Endothelial cell of umbilical vein (primary cell): Measurements from ENCODE around the gene FGFRL1. TPM values are rescaled to one million over a fixed set of nuclear protein-coding genes. Genes with fewer than 3 reads are reported as not detected.

Experiments used
- BruUV-seq: library from RNA; stranded (reverse); fragments of 400-500 nt; replicated peaks from 2 replicates; lab custom pipeline; 2021; lab: Mats Ljungman, UMichigan
- CTCF ChIA-PET: fragments of 300-600, 350-600 bp; sonication (Branson Sonifier 250); formaldehyde crosslinking; loops from one replicate; lab custom pipeline; 2021; ENCODE audit warnings: antibody characterized with exemption, inconsistent platforms; lab: Charles Lee
- POLR2A ChIA-PET: fragments of 300-600, 350-600 bp; sonication (Branson Sonifier 250); formaldehyde crosslinking; loops from one replicate; lab custom pipeline; 2021; ENCODE audit warnings: antibody characterized with exemption, inconsistent platforms; lab: Charles Lee
- DNase-seq: peaks from one replicate; pipeline ENCODE4 v3.0.0-alpha.2; 2011; ENCODE audit warnings: low read depth, low spot score
- FAIRE-seq: peaks from 2 replicates; lab custom pipeline; 2011; peaks lifted over from hg19 to GRCh38; lab: Jason Lieb, UNC
- H2AFZ ChIP-seq: 2 replicates; pipeline ENCODE4 v1.6.0; 2012; ENCODE audit warnings: low read depth, low read length, control low read depth, inconsistent platforms
- H3K27ac ChIP-seq: 2 replicates; pipeline ENCODE4 v1.5.1; 2011; ENCODE audit warnings: low read depth, mild to moderate bottlenecking, control low read depth, low read length, moderate library complexity; ENCODE audit not compliant: insufficient read depth
- H3K27me3 ChIP-seq, 2 experiments: 2 replicates each; pipeline versions ENCODE4 v1.6.0 to v1.6.1; 2011; ENCODE audit warnings: low read length in 2 of 2, mixed read lengths in 1 of 2; ENCODE audit not compliant: control insufficient read depth in 2 of 2, insufficient read depth in 2 of 2
- H3K36me3 ChIP-seq, 2 experiments: 2 replicates in 1 of 2; 3 replicates in 1 of 2; pipeline ENCODE4 v1.5.1; 2011; ENCODE audit warnings: low read length in 2 of 2, mild to moderate bottlenecking in 1 of 2, moderate library complexity in 1 of 2; ENCODE audit not compliant: control insufficient read depth in 2 of 2, insufficient read depth in 2 of 2; ENCODE audit errors: extremely low read depth in 1 of 2
- H3K4me1 ChIP-seq: 3 replicates; pipeline ENCODE4 v1.5.1; 2011; ENCODE audit warnings: mild to moderate bottlenecking, low read length; ENCODE audit not compliant: control insufficient read depth, insufficient read depth; ENCODE audit errors: extremely low read depth
- H3K4me2 ChIP-seq: 2 replicates; pipeline ENCODE4 v1.6.1; 2011; ENCODE audit warnings: low read length, control low read depth, mixed read lengths; ENCODE audit not compliant: insufficient read depth
- H3K4me3 ChIP-seq, 3 experiments: fragments of 200-600 bp in 1 of 3; sonication (generic), shearing (Covaris generic) in 1 of 3; replicated peaks in 1 of 3; 2 replicates each; pipeline ENCODE4 v1.5.1; 2011 to 2016; ENCODE audit warnings: control low read depth in 3 of 3, low read length in 3 of 3, mild to moderate bottlenecking in 2 of 3, inconsistent platforms in 1 of 3, low read depth in 1 of 3, moderate library complexity in 1 of 3; ENCODE audit not compliant: insufficient read depth in 1 of 3
- H3K79me2 ChIP-seq: 2 replicates; pipeline ENCODE4 v1.6.0; 2012; ENCODE audit warnings: low read length, inconsistent platforms; ENCODE audit not compliant: control insufficient read depth, insufficient read depth
- H3K9ac ChIP-seq: replicated peaks from 2 replicates; pipeline ENCODE3; 2011; ENCODE audit warnings: low read length, control low read depth; ENCODE audit not compliant: insufficient read depth; ENCODE audit errors: extremely low read depth
- H3K9me1 ChIP-seq: replicated peaks from 3 replicates; pipeline ENCODE4 v1.6.0; 2011; ENCODE audit warnings: mild to moderate bottlenecking, low read length; ENCODE audit not compliant: control insufficient read depth, insufficient read depth; ENCODE audit errors: extremely low read depth
- H3K9me3 ChIP-seq: replicated peaks from 2 replicates; pipeline ENCODE4 v1.5.1; 2012; ENCODE audit warnings: low read length, inconsistent platforms; ENCODE audit not compliant: control insufficient read depth, insufficient read depth
- H4K20me1 ChIP-seq: replicated peaks from 2 replicates; pipeline ENCODE3; 2011; ENCODE audit warnings: mild to moderate bottlenecking, low read length; ENCODE audit not compliant: control insufficient read depth, insufficient read depth; ENCODE audit errors: extremely low read depth
- EZH2 ChIP-seq: IDR thresholded peaks from 2 replicates; pipeline ENCODE4 v1.6.1; 2012; ENCODE audit warnings: borderline replicate concordance, low read depth, mild to moderate bottlenecking, moderate library complexity, low read length, inconsistent platforms; ENCODE audit not compliant: severe bottlenecking
- FOS ChIP-seq: IDR thresholded peaks from 2 replicates; pipeline ENCODE4 v1.6.1; 2011; ENCODE audit warnings: mild to moderate bottlenecking, low read length, moderate library complexity, borderline replicate concordance; ENCODE audit not compliant: insufficient read depth
- GATA2 ChIP-seq: IDR thresholded peaks from 2 replicates; pipeline ENCODE4 v1.7.0; 2011; ENCODE audit warnings: low read depth, mild to moderate bottlenecking, moderate library complexity, mixed read lengths, low read length; ENCODE audit not compliant: insufficient read length, insufficient read depth
- JUN ChIP-seq: IDR thresholded peaks from 2 replicates; pipeline ENCODE4 v1.6.1; 2011; ENCODE audit warnings: borderline replicate concordance, low read depth; ENCODE audit not compliant: insufficient read length, insufficient read depth
- MYC ChIP-seq: IDR thresholded peaks from one replicate; pipeline ENCODE4 v1.6.1; 2011; ENCODE audit warnings: mild to moderate bottlenecking, low read depth, low read length
- POLR2A ChIP-seq: IDR thresholded peaks from 2 replicates; pipeline ENCODE4 v1.6.1; 2012; ENCODE audit warnings: low read depth, mild to moderate bottlenecking, control low read depth, low read length
- POLR2AphosphoS5 ChIP-seq: IDR thresholded peaks from 2 replicates; pipeline ENCODE4 v1.6.1; 2012; ENCODE audit warnings: low read depth, mild to moderate bottlenecking, control low read depth, low read length, moderate library complexity; ENCODE audit not compliant: insufficient read depth
- dilution Hi-C: fragments of 300-500 bp; cut with MboI; formaldehyde crosslinking; loops from one replicate; pipeline ENCODE4 v1.15.0; 2019; ENCODE audit warnings: low sequenced_read_pairs; ENCODE audit not compliant: extremely low pct_ligation_motif_present
- intact Hi-C: fragments of 100-400 bp; cut with micrococcal nuclease; formaldehyde crosslinking; loops from one replicate; pipeline ENCODE4 v1.10.0; 2022
- polyA plus RNA-seq, 4 experiments: library from polyadenylated mRNA; depleted of rRNA in 3 of 4; stranded (reverse) in 3 of 4; unstranded in 1 of 4; fragments of >200 nt; gene quantifications; 2 replicates each; pipeline versions ENCODE4 v1.2.1 to v1.2.3, GENCODE V29; 2011 to 2012; ENCODE audit warnings: missing spikeins in 1 of 4
- total RNA-seq: library from RNA; stranded (reverse); gene quantifications from 2 replicates; pipeline ENCODE4 v1.2.3, GENCODE V29; 2021
- TF ChIP-seq, protein P1 (sequence below), 2 donors: IDR thresholded peaks; 1 replicate in 1 of 2; 2 replicates in 1 of 2; pipeline ENCODE4 v1.5.1; 2011; ENCODE audit warnings: low read length in 2 of 2, mild to moderate bottlenecking in 2 of 2, moderate library complexity in 2 of 2, control low read depth in 1 of 2, inconsistent platforms in 1 of 2, low read depth in 1 of 2; ENCODE audit not compliant: insufficient read depth in 1 of 2; ENCODE audit errors: extremely low read depth in 1 of 2
- TF ChIP-seq, protein P2 (sequence below): IDR thresholded peaks from 2 replicates; pipeline ENCODE4 v1.6.1; 2011; ENCODE audit not compliant: insufficient read depth, insufficient read length

FGFRL1 gene
- total and polyA plus RNA-seq, 2 donors (not counting 3 experiments of a cell fraction or from before 2014, with no cell fraction given): 33.3 to 74.6 TPM

DNA sequence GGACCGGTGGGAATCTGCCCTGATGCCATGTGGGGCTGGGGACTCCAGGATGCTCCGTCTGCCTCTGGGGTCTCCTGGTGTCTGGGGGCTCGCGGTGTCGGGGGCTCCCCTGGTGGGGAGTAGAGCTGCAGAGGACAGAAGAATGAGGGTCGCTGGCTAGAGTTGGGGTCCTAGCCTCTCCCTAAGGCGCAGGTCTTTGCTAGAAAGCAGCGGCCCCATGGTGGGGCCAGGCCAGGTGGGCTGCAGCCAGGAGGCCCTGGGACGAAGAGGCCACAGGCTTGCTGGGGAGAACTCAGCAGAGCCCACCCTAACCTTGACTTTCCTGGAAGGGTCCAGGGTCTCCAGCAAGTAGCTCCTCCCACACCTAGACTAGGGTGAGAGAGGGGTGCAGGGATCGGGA is 21.4 kb downstream of the FGFRL1 start:
- H3K27me3 ChIP-seq: no peaks in the 10 kb centered on the region
- FAIRE-seq (no peak), DNase-seq (no peak)
- TF ChIP-seq EZH2 (no peak), JUN (no peak), POLR2A (no peak), POLR2AphosphoS5 (no peak), MYC (no peak), FOS (no peak), GATA2 (no peak)
- TF ChIP-seq, protein P1, sequence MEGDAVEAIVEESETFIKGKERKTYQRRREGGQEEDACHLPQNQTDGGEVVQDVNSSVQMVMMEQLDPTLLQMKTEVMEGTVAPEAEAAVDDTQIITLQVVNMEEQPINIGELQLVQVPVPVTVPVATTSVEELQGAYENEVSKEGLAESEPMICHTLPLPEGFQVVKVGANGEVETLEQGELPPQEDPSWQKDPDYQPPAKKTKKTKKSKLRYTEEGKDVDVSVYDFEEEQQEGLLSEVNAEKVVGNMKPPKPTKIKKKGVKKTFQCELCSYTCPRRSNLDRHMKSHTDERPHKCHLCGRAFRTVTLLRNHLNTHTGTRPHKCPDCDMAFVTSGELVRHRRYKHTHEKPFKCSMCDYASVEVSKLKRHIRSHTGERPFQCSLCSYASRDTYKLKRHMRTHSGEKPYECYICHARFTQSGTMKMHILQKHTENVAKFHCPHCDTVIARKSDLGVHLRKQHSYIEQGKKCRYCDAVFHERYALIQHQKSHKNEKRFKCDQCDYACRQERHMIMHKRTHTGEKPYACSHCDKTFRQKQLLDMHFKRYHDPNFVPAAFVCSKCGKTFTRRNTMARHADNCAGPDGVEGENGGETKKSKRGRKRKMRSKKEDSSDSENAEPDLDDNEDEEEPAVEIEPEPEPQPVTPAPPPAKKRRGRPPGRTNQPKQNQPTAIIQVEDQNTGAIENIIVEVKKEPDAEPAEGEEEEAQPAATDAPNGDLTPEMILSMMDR (IDR thresholded peaks at IDR 0.05; ENCODE audit: extremely low read depth in 1 of 2, insufficient read depth in 1 of 2, low read depth in 1 of 2, low read length in 2 of 2): no peak
- TF ChIP-seq, protein P2, sequence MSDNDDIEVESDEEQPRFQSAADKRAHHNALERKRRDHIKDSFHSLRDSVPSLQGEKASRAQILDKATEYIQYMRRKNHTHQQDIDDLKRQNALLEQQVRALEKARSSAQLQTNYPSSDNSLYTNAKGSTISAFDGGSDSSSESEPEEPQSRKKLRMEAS: no peak
- intact Hi-C loops: no loop called here
- dilution Hi-C loops: no loop called here
- no peak overlapping the region for H2AFZ ChIP-seq
- no peak overlapping the region for H3K4me2 ChIP-seq
- H4K20me1 ChIP-seq: no peaks in the 10 kb centered on the region
- no peak overlapping the region for H3K9ac ChIP-seq
- no peak overlapping the region for H3K4me3 ChIP-seq
- H3K9me3 ChIP-seq: no peaks in the 10 kb centered on the region
- no peaks in the 10 kb centered on the region for H3K4me1 ChIP-seq
- no peaks in the 10 kb centered on the region for H3K36me3 ChIP-seq
- no peaks in the 10 kb centered on the region for H3K9me1 ChIP-seq
- ChIA-PET POLR2A (no interaction called here), CTCF (no interaction called here)
- no TSS peak for BruUV-seq
- H3K79me2 ChIP-seq: no peaks in the 10 kb centered on the region
- H3K27ac ChIP-seq: no peak overlapping the region
